Myocyte (in vitro differentiated cells): ENCODE measurements around the gene TMEM190. TPM values are rescaled to one million over a fixed set of nuclear protein-coding genes. Genes with fewer than 3 reads are reported as not detected.
A peak's percentile ranks its signal among the peaks of the same experiment; 100 is the strongest.
"Not testable (repeated sequence)": the region's sequence is repeated elsewhere in the genome, so short reads cannot be mapped to it uniquely, and the experiment has no call there.

ENCODE experiments used
- DNase-seq: peaks from one replicate; pipeline ENCODE4 v3.0.0-alpha.2; 2012; ENCODE audit warnings: low read depth
- polyA plus RNA-seq: library from polyadenylated mRNA; unstranded; fragments of >200 nt; gene quantifications from one replicate; pipeline ENCODE4 v1.2.1, GENCODE V29; 2012; ENCODE audit warnings: missing spikeins
- total RNA-seq: library from RNA; depleted of rRNA; stranded (reverse); fragments of >200 nt; gene quantifications from 2 replicates; pipeline ENCODE4 v1.2.3, GENCODE V29; 2014

The TMEM190 gene
- not detected in 2 replicates for total RNA-seq
- polyA plus RNA-seq: 5.3 TPM

DNA sequence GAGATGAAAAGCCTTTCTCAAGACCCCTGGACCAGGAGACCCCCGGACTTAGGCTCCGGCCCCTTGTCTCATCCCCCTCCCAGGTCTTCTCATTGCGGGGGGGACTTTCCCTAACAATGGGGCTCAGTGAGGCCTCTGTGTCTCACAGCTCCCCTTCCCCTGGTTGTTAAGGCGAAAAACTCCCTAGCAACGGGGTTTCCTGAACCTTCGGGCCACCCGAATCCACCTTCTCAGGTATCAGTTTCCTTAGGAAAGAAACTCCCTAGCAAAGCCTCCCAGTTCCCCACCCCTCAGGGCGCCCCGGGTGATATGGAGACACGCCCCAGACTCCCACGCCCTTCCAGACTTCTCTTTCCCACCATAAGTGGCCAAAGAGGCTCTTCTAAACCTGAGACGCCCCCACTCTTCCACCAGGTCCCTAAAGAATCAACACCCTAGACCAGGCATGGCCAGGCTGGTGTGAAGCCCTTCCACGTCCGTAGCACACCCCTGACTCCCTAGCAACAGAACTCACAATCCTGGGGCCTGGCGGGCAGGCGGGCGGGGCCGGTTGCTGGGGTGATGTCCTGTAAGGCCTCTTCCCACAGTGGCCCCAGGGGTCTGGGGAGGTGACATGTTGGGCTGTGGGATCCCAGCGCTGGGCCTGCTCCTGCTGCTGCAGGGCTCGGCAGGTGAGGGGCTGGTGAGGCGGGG, at the start of gene TMEM190:
TMEM190 (plus strand) TSS at position 586 of the 693 bp plus-strand sequence; CDS start at position 614, 28 bp downstream.
- no peak for DNase-seq

DNA sequence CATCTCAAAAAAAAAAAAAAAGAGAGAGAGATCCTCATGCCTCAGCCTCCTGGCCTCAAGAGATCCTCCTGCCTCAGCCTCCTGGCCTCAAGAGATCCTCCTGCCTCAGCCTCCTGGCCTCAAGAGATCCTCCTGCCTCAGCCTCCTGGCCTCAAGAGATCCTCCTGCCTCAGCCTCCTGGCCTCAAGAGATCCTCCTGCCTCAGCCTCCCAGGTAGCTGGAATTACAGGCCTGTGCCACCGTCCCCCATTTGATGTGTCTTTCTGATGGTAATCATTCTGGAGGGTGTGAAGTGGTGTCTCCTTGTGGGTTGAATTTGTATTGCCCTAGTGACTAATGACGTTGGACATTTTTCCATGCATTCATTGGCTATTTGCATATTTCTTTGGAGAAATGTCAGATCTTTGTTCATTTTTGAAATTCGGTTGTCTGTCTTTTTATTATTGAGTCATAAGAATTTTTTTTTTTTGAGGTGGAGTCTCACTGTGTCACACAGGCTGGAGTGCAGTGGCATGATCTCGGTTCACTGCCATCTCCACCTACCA, 47.8 kb upstream of the TMEM190 start:
- DNase-seq: not testable (repeated sequence)

DNA sequence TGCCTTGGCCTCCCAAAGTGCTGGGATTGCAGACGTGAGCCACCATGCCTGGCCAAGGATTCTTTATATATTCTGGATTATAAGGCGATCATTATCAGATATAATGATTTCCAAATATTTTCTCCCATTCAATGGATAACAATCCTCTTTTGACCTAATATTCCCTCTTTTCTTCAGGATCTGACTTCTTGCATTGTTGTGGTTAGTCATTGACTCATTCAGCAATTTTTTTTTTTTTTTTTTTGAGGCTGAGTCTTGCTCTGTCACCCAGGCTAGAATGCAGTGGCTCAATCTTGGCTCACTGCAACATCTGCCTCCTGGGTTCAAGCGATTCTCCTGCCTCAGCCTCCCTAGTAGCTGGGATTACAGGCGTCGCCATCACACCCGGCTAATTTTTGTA, 46.8 kb upstream of the TMEM190 start:
- DNase-seq: not testable (repeated sequence)

DNA sequence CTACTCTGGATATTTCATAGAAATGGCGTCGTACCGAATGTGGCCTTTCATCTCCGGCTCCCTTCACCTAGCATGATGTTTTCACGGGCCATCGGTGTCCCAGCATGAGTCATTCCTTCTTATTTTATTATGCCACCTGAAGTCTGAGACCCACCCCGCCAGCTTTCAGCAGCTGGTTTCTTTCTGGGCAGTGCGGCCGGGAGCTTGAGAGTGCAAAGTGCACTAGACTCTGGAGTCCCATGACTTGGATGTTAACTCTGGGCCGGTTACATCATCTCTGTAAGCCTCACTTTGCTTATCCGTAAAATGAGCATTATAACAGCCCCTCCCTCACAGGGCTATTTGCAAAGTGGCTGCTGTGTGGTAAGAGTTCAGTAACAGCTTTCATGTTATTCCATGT, 42.8 kb upstream of the TMEM190 start:
- no peak for DNase-seq

DNA sequence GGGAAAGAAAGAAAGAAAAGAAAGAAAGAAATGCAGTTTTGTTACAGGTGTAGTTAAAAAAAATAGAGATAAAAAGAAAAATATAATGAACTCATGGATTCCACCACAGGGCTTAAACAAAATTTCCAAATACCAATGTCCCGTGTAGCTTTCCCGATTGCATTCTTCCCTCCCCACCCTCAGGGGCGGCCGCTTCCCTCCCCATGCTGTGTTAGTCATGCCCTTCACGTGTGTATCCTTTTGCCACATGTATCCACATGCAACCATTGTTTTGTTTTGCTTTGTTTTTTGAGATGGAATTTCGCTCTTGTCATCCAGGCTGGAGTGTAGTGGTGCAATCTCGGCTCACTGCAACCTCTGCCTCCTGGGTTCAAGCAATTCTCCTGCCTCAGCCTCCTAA, 40.5 kb upstream of the TMEM190 start:
- DNase-seq: no peak

DNA sequence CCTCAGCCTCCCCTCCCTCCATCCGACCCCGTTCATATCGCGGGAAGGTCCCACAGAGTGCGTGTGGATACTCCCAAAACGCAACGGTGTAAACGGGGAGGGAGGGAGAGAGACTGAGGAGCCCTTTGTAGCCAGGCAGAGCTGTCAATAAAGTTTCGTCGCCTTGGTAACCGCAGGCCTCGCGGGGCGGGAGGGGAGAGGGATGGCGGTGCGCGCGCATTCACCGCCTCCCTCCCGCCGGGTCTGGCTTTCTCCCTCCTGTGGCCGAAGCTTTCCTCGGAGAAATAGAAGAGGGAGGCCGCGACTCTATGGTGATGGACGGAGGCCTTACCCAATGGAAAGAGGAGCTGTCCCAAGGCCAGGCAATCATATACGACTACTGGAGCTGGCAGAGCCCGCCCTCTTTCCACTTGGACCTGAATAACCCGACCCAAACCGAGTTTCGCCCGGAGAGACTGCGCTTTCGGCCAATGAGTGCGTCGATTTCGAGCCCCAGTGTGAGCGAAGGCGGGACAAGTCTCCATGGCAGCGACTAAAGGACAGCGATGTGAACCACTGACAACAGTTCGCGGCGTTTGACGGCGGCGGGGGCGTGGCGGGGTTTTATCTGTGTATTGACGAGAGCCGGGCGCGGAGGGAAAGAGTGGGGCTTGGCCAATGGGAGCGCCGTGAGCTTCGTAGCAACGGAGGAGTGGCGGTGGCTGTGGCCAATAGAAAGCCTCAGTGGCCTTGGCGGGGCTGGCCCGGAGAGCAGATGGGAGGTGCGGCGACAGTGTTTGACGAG, 37.3 kb upstream of the TMEM190 start, which contains the start of gene KMT5C:
KMT5C (plus strand) TSS at position 772 of the 784 bp plus-strand sequence. CDS start 2,061 bp downstream, outside the sequence.
- DNase-seq: peak; percentile 100

DNA sequence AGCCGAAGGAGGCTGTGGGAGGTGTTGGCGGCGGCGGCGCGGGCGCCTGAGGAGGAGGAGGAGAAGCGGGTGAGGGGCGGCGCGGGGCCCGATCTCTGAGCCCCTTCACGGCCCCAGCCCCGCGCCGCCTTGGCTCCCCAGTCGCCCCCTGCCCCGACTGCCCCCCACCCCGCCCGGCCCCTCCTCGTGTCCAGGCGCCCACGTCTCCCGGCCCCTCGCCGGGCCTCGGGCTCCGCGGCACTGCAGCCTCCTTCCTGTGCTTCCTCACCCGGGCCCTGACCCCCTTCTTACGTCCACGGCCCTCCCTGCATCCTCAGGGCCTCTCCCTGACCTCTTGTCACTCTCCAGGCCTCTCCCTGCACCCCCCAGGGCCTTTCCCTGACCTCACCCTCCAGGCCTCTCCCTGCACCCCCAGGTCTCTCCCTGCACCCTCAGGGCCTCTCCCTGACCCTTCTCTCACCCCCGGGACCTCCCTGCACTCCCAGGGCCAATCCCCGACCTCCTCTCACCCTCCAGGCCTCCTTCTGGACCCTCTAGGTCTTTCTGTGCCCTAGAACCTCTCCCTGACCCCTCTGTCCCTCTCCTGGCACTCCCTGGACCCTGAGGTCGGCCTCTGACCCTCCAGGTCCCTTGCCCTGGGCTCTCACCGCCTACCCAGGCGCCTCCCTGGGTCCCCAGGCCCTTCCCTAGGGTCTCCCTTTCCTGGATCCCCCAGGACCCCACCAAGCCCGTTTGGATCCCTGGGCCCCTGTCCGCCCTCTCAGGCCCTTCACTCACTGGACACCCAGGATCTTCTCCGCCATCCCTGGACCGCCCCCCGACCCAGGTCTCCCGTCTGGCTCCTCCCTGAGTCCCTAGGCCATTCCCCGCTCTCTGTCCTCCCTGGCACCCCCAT, 36.5 kb upstream of the TMEM190 start:
- no peak for DNase-seq

DNA sequence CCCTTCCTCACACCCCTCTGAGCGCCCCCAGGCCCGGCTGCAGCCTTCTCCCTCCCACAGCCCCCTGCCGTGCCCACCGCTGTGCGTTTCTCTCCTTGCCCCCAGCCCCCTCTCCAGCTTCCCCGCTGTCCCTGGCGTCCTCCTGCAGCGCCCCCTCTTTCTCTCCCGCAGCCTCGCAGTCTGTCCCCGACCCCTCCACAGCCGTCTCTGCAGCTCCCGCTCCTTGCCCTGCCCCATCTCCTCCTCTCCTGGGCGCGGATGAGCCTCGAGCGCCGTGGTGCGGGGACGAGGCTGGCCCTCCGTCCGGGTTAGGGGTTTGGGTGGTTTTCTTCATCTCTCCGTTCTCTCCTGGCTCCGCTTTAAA, 35.9 kb upstream of the TMEM190 start:
- DNase-seq: peak; percentile 52

DNA sequence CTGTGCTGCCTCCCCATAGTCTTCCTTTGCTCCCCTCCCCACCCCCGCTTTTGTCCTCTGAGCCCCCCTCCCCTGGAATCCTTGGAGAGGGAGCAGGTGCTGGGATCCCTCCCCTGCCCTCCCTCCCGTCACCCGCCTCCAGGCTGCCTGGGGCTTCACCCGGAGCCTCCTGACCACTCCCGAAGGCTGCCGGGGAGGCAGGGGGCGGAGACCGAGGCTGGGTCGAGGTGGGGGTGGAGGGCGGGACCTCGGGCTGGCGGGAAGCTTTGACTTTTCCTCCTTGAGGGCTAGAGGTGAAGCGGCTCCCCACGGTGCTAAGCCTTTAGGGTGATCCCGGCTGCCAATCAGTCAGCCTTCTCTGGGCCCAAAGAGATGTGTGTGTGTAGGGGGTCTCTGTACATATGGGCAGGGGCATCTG, 35.4 kb upstream of the TMEM190 start:
- peak; percentile 89 for DNase-seq

DNA sequence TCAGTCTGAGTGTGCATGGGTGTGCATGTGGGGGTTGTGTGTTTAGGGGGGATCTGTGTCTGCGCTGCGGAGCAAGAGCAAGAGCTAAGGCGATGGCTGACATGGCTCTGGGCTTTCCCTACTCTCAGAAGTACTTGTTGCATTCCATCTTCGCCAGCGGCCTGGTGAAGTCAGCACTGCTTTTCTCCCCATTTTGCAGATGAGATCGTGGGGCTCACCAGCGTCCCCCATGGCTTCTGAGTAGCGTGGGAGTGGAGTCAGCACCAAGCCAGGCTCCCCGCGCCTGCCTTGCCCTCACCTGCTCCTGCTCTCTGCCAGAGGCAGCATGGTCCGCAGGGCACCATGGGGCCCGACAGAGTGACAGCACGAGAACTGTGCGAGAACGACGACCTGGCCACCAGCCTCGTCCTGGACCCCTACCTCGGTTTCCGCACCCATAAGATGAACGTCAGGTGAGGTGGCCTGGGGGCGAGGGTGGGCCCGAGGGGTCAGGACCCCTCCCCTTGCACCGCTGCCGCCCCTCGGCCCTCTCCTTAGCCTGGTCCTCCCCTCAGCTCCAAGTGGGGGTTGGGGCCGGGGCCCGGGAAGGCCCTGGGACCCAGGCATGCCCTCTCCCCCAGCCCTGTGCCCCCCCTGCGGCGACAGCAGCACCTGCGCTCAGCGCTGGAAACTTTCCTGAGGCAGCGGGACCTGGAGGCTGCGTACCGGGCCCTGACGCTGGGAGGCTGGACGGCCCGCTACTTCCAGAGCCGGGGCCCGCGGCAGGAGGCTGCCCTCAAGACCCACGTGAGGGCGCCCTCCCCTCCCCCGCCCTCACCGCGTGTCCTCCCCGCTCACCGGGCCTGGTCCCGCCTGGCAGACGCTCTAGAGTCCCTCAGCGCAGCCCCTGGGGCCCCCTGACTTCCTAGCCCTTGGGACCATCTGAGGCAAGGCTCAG, 34.8 kb upstream of the TMEM190 start:
- no peak for DNase-seq

DNA sequence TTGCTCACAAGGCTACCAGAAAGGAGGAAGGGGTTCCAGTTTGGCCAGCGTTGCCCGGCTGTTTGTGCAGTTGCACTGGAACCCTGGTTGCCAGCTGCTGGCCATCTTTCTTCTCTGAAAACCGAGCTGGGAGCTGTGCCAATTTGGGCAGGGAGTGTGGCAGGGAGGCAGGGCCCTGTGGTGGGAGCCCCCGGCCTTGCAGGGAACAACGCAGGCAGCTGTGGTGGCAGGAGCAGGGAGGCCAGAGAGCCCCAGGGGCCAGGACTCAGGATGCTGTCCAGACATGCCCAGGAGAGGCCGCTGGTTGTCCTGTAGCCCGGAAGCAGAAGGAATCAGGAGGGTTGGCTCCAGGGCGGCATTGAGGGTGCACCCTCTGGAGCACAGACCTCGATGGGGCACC, 32.2 kb upstream of the TMEM190 start:
- peak; percentile 97 for DNase-seq

DNA sequence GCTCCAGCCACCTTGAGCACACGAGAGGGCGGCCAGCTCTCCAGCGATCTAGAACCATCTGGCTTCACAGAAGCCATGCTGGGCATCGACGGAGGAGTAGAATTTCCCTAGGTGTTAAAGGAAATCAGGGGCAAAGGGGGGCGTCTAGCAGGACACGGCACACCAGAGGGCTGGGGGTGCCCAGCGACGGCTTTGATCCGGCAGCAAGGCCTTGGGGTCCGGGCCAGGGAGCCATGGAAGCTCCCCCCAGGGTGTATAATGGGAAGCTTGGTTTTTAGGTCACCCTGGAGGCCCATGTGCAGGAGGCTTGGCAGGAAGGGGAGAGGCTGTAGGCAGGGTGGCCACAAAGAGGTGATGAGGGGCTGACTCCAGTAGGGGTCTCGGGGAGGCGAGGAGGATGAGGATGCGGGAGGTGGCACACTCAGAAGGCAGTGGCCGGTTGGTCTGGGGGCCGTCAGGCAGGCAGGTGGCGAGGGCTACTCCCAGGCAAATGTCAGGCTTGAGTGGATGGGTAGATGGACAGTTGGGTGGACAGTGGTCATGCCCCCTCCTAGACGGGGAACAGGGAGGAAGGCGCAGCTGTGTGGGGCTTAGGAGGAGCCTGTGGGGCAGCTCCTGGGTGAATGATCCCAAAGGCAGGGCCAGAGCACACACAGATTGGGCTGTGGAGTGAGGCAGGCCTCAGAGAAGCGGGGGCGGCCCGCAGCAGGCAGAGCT, 31.4 kb upstream of the TMEM190 start:
- DNase-seq: no peak

DNA sequence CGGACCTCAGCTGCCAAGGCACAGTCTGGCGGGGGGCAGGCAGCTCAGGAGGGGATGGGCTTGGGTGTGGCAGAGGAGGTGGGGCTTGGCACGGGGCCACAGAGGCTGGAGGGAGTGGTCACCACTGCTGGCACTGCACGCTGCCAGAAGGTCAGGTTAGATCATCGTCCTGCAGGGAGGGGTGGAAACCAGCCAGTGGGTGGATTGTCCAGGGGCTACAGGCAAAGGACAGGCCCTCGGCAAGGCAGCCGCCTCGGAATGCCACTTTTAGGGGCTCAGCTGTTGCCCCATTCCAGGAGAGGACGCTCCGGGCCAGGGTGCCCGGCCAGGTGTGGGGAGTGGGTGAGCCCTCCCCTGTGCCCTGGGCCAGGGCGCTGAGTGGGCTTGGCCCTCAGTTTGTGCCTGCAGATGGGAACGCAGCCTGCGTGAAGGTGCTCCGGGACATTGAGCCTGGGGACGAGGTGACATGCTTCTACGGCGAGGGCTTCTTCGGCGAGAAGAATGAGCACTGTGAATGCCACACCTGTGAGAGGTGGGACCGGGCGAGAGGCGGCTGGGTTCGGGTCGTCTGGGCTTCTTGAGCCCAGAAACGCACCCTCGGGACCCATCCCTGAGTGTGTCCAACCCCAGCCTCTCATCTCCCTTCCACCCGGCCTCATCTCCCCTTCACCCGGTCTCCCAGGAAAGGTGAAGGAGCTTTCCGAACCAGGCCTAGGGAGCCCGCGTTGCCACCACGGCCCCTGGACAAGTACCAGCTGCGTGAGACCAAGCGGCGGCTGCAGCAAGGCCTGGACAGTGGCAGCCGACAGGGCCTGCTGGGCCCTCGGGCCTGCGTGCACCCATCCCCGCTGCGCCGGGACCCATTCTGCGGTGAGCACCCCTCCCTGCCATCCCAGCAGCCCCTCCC, 30.6 kb upstream of the TMEM190 start:
- DNase-seq: peak; percentile 82

DNA sequence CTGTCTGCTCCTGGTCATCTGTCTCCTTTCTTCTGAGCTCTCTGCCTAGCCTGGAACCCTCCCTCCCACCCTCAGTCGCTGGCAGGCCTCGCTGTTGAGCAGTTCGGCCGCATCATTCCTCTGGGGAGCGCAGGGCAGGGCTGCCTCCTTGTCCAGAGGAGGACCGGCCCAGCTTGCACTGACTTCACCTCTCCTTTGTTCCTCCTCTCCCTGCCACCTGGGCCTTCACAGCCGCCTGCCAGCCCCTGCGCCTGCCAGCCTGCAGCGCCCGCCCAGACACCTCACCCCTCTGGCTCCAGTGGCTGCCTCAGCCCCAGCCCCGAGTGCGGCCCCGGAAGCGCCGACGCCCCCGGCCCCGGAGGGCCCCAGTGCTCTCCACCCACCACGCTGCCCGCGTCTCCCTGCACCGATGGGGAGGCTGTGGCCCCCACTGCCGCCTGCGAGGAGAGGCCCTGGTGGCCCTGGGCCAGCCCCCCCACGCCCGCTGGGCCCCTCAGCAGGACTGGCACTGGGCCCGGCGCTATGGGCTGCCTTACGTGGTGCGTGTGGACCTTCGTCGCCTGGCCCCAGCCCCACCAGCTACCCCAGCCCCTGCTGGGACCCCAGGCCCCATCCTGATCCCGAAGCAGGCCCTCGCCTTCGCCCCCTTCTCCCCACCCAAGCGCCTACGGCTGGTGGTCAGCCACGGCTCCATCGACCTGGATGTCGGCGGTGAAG, 29.7 kb upstream of the TMEM190 start:
- DNase-seq: no peak

DNA sequence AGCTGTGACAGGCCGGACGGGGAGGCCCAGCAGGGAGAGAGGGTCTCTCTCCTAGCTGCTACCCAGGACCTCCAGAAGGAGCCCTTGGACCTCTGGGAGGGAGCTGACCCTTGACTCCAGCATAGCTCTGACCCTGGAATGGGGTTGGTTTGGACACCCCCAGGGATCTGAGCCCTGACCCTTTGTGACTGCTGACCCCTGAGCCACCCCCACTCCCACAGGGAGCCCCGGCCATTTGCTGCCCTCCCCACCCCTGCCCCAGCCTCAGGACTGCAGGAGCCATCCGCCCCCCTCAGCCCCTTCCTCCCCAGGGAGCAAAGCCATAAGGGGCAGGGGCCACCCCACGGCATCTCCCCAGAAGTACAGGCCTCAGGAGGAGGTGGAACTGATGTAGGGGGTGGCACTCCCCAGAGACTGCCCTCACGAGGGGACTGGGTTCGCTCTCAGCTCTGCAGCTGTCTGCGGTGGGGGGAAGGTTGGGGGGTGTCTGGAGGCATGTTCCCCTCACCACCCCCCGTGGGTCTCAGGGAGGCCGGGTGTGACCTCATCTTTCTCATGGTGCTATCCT, 29.1 kb upstream of the TMEM190 start:
- no peak for DNase-seq

DNA sequence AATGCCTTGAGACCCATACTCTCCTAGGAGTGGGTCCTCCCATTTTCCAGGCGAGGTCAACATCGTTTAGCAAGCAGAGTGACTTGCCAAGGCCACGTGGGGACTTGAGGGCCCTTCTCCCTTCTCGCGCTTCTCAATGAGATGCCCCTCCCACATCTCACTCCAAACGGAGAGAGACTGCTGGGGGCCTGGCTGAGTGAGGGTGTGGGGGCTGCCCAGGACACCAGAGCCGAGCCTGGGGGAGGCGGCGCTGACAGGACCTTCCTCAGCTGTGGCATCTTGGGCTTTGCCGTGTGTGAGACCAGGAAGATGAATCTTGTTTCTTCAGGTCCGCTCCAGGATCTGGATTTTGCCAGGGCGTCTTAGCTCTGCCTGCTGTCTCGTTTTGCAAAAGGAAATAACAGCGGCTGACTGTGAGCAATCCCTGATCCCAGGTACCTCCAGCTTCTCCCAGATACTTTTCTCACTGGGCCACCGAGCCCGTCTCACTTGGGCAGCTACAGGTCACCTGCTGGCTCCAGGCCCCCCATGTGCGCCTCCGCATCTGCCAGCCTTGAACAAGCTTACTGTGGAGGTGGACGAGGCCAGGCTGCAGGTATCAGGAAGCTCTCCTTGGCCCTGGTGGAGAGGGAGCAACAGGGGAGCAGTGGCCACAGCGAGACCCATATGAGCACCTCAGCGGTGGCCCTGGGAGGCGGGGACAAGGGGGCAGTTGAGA, 28.1 kb upstream of the TMEM190 start:
- DNase-seq: no peak
